Gastrocnemius medialis (tissue), 4 donors: Measurements from ENCODE around the gene NUP62. TPM values are rescaled to one million over a fixed set of nuclear protein-coding genes. Genes with fewer than 3 reads are reported as not detected.

ENCODE experiments used
- ATAC-seq, 2 donors: fragments of 150-250 bp; one replicate each; pipeline ENCODE4 v1.9.1; 2016
- DNase-seq, 2 donors: peaks; one replicate each; pipeline ENCODE4 v3.0.0-alpha.2; 2019
- H3K27ac ChIP-seq, 4 donors: fragments of 200-600 bp; sonication (generic); 1 replicate in 1 of 4; 2 replicates in 3 of 4; pipeline ENCODE4 v1.5.1; 2016 to 2018; ENCODE audit warnings: mild to moderate bottlenecking in 2 of 4, moderate library complexity in 1 of 4
- H3K27me3 ChIP-seq, 3 donors: fragments of 200-600 bp; sonication (generic) in 2 of 3; 1 replicate in 1 of 3; 2 replicates in 2 of 3; pipeline versions ENCODE4 v1.5.1 to v1.6.0; 2016 to 2019; ENCODE audit warnings: mild to moderate bottlenecking in 1 of 3, moderate library complexity in 1 of 3
- H3K36me3 ChIP-seq, 2 donors: fragments of 200-600 bp; sonication (generic) in 1 of 2; one replicate each; pipeline ENCODE4 v1.5.1; 2017 to 2018
- H3K4me1 ChIP-seq, 2 donors: fragments of 200-600 bp; sonication (generic) in 1 of 2; one replicate each; pipeline ENCODE4 v1.5.1; 2016 to 2017; ENCODE audit warnings: mild to moderate bottlenecking in 2 of 2
- H3K4me3 ChIP-seq, 4 donors: fragments of 200-600 bp; sonication (generic) in 3 of 4; 1 replicate in 1 of 4; 2 replicates in 3 of 4; pipeline ENCODE4 v1.5.1; 2016 to 2019; ENCODE audit warnings: mild to moderate bottlenecking in 2 of 4
- H3K9me3 ChIP-seq, 3 donors: fragments of 200-600 bp; sonication (generic) in 2 of 3; 1 replicate in 1 of 3; 2 replicates in 2 of 3; pipeline ENCODE4 v1.5.1; 2016 to 2019
- POLR2A ChIP-seq, 2 donors: fragments of 450-650 bp; IDR thresholded peaks; one replicate each; pipeline ENCODE4 v1.6.1; 2017; ENCODE audit warnings: antibody characterized with exemption in 2 of 2, mild to moderate bottlenecking in 2 of 2, moderate library complexity in 2 of 2
- in situ Hi-C, 4 donors: fragments of 200-750 bp; cut with MboI; loops; one replicate each; pipeline versions ENCODE4 v1.15.0 to v1.8.0; 2017; ENCODE audit warnings: low sequenced_read_pairs in 4 of 4
- intact Hi-C: fragments of 100-400 bp; cut with DNase I; formaldehyde crosslinking; loops from one replicate; pipeline ENCODE4 v1.15.1; 2023; ENCODE audit warnings: low total_unique reads
- total RNA-seq, 4 donors: library from RNA; depleted of rRNA; stranded (reverse); fragments of >200 nt; gene quantifications; one replicate each; pipeline versions ENCODE4 v1.1.0 to v1.2.3, GENCODE V29; 2016
- TF ChIP-seq, protein P1 (sequence below), 5 experiments: fragments of 450-650 bp in 3 of 5; fragments of 200-600 bp in 2 of 5; sonication (generic) in 2 of 5; IDR thresholded peaks in 4 of 5; conservative IDR thresholded peaks in 1 of 5; 1 replicate in 4 of 5; 2 replicates in 1 of 5; pipeline ENCODE4 v1.5.1; 2016 to 2019; ENCODE audit warnings: antibody characterized with exemption in 5 of 5, mild to moderate bottlenecking in 3 of 5, moderate library complexity in 3 of 5

The NUP62 gene
- total RNA-seq, 4 donors from 2014 or later: 32.8 to 38.0 (median 36.3) TPM

DNA sequence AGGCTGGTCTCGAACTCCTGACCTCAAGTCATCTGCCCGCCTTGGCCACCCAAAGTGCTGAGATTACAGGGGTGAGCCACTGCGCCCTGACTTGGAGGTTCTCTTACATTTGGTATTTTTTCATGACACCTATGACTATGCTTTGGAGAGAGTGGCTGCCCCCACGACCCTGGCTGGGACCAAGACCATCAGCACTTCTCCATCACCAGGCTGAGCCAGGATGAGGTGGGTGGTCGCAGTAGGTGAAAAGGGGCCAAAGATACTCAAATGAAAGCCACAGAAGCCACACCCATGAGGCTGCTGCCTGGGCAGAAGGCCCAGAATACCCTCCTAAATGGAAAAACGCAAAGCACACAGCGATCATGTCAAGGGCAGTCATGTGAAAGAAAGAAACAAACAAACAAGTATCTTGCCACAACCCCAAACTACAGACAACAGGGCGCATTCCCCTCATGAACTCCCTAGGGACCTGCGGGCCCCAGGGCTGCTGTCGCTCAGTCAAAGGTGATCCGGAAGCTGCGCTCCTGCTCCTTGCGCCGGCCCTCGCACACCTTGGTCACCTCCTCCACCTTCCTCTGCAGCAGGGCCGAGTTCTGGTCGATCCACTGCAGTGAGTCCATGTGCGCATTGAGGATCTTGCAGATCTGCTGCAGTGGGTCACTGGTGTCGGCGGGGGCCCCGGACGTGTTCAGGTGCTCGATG lies 21.4 kb downstream of the NUP62 start:
- Histone ChIP-seq H3K27me3 (no peaks in the 10 kb centered on the region), H3K4me3 (no peak overlapping the region), H3K9me3 (no peaks in the 10 kb centered on the region), H3K36me3 (peaks cover 0 to 26% of the 10 kb centered on the region in 2 donors), H3K27ac (no peak overlapping the region), H3K4me1 (peaks cover 0 to 11% of the 10 kb centered on the region in 2 donors)
- no peak for ATAC-seq
- in situ Hi-C loops: no loop called here
- DNase-seq: no peak
- TF ChIP-seq, protein P1, sequence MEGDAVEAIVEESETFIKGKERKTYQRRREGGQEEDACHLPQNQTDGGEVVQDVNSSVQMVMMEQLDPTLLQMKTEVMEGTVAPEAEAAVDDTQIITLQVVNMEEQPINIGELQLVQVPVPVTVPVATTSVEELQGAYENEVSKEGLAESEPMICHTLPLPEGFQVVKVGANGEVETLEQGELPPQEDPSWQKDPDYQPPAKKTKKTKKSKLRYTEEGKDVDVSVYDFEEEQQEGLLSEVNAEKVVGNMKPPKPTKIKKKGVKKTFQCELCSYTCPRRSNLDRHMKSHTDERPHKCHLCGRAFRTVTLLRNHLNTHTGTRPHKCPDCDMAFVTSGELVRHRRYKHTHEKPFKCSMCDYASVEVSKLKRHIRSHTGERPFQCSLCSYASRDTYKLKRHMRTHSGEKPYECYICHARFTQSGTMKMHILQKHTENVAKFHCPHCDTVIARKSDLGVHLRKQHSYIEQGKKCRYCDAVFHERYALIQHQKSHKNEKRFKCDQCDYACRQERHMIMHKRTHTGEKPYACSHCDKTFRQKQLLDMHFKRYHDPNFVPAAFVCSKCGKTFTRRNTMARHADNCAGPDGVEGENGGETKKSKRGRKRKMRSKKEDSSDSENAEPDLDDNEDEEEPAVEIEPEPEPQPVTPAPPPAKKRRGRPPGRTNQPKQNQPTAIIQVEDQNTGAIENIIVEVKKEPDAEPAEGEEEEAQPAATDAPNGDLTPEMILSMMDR (IDR thresholded peaks at IDR 0.05 in 4 of 5, conservative IDR thresholded peaks at IDR 0.05 in 1 of 5): no peak
- TF ChIP-seq POLR2A (IDR thresholded peaks at IDR 0.05): no peak
- intact Hi-C loops: no loop called here

- TF ChIP-seq POLR2A (IDR thresholded peaks at IDR 0.05): no peak
- TF ChIP-seq, protein P1 (IDR thresholded peaks at IDR 0.05 in 4 of 5, conservative IDR thresholded peaks at IDR 0.05 in 1 of 5): no peak
- in situ Hi-C loops (no loop called here), intact Hi-C loops (no loop called here)
- no peak for ATAC-seq
- no peak for DNase-seq
- Histone ChIP-seq H3K4me1 (peaks cover 0 to 11% of the 10 kb centered on the region in 2 donors), H3K36me3 (peaks cover 0 to 21% of the 10 kb centered on the region in 2 donors), H3K27me3 (no peaks in the 10 kb centered on the region), H3K9me3 (no peaks in the 10 kb centered on the region), H3K27ac (no peak overlapping the region), H3K4me3 (no peak overlapping the region)
These were observed 22.3 kb downstream of the NUP62 start for GRCh38 chr19:49906879-49907564.

- in situ Hi-C loops: no loop called here
- Histone ChIP-seq H3K9me3 (no peaks in the 10 kb centered on the region), H3K36me3 (peaks cover 0 to 16% of the 10 kb centered on the region in 2 donors), H3K4me3 (no peak overlapping the region), H3K27ac (no peak overlapping the region), H3K4me1 (peaks cover 0 to 7% of the 10 kb centered on the region in 2 donors), H3K27me3 (no peaks in the 10 kb centered on the region)
- no peak for DNase-seq
- no peak for TF ChIP-seq POLR2A (IDR thresholded peaks at IDR 0.05)
- TF ChIP-seq, protein P1 (IDR thresholded peaks at IDR 0.05 in 4 of 5, conservative IDR thresholded peaks at IDR 0.05 in 1 of 5): no peak
- ATAC-seq: no peak
- intact Hi-C loops: no loop called here
These were observed 25.2 kb downstream of the NUP62 start for GRCh38 chr19:49904136-49904535.

- intact Hi-C loops: no loop called here
- Histone ChIP-seq H3K36me3 (no peaks in the 10 kb centered on the region), H3K9me3 (no peaks in the 10 kb centered on the region), H3K27ac (peak within 1 kb of the TSS in 3 of 4 donors; percentile 20 to 39 (median 33)), H3K4me3 (no peak within 1 kb of the TSS), H3K27me3 (peaks cover 0 to 6% (median 0%) of the 10 kb centered on the region in 3 donors), H3K4me1 (no peaks in the 10 kb centered on the region)
- TF ChIP-seq, protein P1 (IDR thresholded peaks at IDR 0.05 in 4 of 5, conservative IDR thresholded peaks at IDR 0.05 in 1 of 5): no peak
- TF ChIP-seq POLR2A (IDR thresholded peaks at IDR 0.05): no peak
- in situ Hi-C loops: no loop called here
- DNase-seq (no peak), ATAC-seq (no peak)
These were observed 32.3 kb downstream of the NUP62 start, which contains the start of gene IL4I1 for GRCh38 chr19:49896863-49897621. TSS of gene IL4I1 (minus strand) at chr19:49896887. CDS start at chr19:49896160, 727 bp downstream.
